Measurements from ENCODE around the gene TENM4.

Gene TENM4

DNA sequence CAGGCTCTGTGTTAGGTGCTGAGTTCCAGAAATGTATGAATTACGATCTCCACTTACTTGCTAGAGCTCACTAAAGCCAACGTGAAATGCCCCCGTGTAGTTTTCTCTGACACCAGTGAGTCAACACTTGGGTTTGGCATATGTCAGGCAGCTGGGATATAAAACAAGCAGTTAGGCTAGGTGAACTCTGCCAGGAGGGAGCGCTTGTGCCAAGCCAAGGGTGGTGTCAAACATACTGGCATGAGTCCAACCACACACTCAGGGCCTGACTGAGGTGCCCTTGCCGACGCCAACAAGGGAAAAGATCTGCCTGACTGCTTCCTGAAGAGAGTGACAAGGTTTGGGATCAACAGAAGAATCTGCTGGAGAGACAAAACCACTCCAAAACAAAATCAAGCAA is 698.4 kb downstream of the TENM4 start:
- DNase-seq (ENCODE audit: low spot score), result no peak

- DNase-seq (ENCODE audit: low spot score), result no peak
These were observed 699.1 kb downstream of the TENM4 start for GRCh38 chr11:78741741-78742140.

- DNase-seq (ENCODE audit: low spot score), result no peak
These were observed 700.4 kb downstream of the TENM4 start for GRCh38 chr11:78740199-78741071.

DNA sequence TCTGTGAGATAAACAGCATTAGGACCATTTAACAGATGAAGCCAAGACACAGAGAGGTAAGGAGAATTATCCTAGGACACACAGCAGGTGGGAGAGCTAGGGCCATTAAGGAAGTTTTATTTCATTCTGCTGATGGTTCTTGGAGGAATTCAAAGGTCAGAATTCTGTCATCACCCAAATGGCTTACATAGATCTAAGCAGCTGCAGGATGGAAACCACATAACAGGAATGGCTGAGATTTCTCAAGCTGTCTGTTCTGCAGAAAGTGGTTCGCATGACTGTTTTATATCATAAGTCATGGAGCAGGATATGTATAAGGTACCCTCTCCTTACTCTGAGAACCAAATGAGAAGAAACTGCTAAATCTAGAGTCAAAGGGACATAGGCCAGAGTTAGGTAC is 702.9 kb downstream of the TENM4 start:
- DNase-seq (ENCODE audit: low spot score), result no peak

DNA sequence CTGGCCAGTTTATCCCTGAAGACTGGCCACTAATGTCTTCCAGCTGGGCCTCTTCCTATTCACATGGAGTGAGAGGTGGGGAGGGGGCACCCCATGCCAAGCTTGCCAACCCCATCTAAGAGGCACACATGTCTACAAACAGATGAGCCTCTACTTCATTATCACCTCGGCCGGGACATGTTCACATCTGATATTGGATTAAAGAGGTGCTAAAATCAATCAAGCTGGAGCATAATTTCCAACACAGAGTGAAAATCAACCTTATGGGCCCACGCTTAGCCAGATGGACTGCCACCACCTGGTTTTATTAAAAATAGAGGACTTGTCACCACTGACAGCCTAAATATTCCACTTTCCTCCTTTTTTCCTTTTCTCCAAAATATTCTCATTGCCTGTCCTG is 703.5 kb downstream of the TENM4 start:
- no peak for DNase-seq (ENCODE audit: low spot score)

DNA sequence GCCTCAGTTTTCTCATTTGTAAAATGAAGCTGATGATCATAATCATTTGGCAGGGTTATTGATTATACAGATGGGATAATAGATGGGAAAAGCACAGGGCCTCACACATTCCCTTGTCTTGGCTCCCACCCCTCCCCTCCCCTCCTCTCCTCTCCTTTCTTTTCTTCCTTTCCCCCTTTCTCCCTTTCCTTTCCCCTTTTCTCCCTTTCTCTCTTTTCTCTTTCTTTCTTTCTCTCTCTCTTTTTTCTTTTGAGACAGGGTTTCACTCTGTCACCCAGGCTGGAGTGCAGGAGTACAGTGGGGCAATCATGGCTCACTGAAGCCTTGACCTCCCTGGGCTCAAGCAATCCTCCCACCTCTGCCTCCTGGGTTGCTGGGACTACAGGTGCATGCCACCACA is 705.1 kb downstream of the TENM4 start:
- no peak for DNase-seq (ENCODE audit: low spot score)

GRCh38 chr11:78733031-78733430 is 707.8 kb downstream of the TENM4 start:
- no peak for DNase-seq (ENCODE audit: low spot score)

DNA sequence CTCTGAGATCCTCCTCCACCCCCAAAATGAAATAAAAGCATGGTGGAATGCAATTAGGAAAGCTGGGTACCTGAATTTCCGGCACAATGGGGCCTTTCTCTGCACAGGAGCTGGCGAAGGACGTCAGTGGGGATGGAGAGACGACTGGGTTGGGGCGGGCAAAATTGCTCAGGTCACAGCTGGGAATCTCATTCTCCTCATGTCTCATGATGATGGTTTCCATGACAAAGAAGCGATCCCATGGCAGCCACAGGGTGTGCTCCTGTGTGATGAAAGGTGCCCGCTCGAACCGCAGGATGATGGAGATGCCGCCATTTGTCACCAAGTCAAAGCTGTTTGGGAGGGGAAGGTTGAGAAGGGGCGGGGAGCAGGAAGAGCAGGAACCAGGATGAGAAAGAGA is 708.6 kb downstream of the TENM4 start:
- DNase-seq (ENCODE audit: low spot score), result no peak

DNA sequence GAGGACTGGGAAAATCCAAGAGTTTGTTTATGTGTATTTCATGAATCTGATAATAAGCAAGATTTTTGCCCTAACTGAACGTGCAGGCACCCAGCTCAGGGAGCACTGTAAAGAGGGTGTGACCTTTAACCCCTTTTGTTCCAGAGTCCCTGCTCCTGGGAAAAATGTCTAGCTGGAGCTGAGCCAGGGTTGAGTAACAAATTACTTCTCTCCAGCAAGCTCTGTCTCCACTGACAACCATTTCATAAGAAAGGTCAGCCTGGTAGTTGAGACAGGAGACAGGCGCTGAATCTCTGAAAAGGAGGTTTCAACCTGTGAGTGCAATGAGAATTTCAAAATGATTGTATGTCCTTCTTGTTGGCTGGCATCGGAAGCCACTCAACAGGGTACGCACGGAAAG is 709.8 kb downstream of the TENM4 start:
- no peak for DNase-seq (ENCODE audit: low spot score)

- no peak for DNase-seq (ENCODE audit: low spot score)
These were observed 710.5 kb downstream of the TENM4 start for GRCh38 chr11:78730267-78730824.

DNA sequence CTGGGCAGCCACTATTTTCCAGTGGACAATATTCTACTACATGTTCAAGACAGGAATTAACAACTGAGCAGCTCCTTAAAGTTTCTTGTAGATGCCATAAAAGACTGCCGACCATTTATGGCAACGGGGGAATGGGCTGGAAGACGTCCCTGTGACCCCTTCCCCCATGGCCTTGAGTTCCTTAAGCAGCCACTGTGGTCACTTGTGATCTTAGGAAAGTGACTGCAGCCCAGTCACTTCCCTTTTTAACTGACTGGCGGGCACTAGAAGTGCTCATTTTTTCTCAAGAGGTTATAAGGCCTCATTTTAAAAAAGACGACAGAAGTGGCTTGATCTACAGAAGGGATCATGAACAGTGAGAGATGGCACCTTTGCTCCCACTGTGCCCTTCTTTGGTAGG is 713.0 kb downstream of the TENM4 start:
- DNase-seq (ENCODE audit: low spot score), result no peak

DNA sequence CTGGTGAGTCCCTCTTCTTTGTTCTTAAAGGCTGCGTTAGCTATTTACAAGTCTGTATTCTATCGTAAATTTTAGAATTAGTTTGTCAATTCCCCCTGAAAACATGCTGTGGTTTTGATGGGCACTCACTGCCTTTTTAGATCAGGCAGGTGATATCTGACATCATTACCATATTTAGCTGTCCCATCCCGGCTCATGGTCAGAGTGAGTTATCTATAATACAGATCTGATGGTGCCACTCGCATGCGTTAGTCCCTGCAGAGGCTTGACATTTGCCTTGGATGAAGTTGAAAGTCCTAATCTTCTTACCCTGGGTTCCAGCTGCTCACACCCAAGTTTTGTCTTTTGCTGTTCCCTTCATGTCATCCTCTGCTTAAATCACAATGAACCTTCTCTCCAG is 715.6 kb downstream of the TENM4 start:
- DNase-seq (ENCODE audit: low spot score), result no peak

DNA sequence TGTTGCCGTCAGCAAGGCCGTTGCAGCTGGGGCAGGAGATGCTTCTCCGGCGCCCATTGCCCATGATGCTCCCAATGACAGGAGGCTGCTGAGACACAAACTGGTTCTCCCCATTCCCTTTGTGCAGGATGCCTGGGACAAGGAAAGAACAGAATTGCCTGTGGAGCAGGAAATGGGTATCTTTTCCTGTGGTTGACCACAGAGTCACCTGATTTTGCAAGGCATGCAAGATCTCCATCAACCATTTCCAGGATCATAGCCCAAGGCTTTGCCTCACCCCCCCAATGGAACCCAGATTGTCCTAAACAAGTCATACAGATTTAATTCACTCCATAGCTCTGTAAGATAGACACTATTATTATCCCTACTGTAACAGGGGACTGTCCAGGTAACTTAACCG is 718.0 kb downstream of the TENM4 start:
- no peak for DNase-seq (ENCODE audit: low spot score)

GRCh38 chr11:78720281-78720989 is 720.4 kb downstream of the TENM4 start:
- DNase-seq (ENCODE audit: low spot score), result no peak

DNA sequence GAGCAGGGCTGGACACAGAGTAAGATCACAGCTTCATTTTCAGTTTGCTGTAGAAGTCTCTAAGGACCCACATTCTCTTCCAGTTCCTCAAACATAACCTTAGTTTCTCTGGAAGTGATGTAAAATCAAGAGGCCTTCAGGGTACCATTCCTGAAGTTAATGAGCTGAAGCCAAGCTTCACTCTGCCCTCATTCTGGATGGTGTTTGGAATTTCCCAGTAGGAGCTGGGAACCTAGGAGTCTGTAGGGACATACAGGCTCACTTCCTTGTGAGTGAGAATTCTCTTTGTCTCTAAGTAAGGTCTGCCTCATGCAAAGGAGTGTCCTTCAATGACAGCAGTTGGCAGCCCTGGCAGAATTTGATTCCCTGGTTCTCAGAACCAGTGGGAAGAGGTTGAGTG is 723.8 kb downstream of the TENM4 start:
- DNase-seq (ENCODE audit: low spot score), result no peak

DNA sequence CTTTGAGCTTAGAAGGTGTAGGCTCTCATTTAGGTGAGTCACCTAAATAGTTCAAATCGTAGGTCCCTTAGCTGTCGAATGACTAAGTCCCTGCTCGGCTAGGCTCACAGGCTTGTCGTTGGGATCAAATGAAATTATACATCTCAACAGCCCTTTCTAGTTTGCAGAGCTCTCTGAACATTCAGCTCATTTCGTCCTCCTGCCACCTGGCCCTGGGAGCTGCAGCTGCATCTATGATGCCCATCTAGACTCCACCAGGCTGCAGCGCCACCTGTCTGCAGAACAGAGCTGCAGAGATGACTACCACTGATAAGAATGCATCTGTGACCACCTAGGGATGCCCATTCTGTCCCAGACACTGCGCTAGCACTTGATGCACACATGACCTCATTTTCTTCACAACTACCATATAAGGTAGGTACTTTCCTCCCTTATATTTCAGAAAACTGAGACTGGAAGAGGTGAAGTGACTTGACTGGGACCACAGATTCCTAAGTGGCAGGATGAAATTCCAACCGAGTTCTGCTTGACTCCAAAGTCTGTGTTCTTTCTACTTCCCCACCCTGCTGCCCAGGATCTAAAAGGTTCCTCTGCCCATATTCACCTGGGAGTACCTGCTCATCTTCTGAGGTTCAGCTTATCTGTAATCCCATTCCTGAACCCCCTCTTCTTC is 725.1 kb downstream of the TENM4 start:
- DNase-seq (ENCODE audit: low spot score), result peak; percentile 44

- no peak for DNase-seq (ENCODE audit: low spot score)
These were observed 726.3 kb downstream of the TENM4 start for GRCh38 chr11:78714539-78714938.

GRCh38 chr11:78711735-78712134 is 729.1 kb downstream of the TENM4 start:
- no peak for DNase-seq (ENCODE audit: low spot score)

GRCh38 chr11:78710417-78710816 is 730.4 kb downstream of the TENM4 start:
- DNase-seq (ENCODE audit: low spot score), result no peak

GRCh38 chr11:78708388-78708787 is 732.4 kb downstream of the TENM4 start:
- DNase-seq (ENCODE audit: low spot score), result no peak

- DNase-seq (ENCODE audit: low spot score), result no peak
These were observed 734.3 kb downstream of the TENM4 start for GRCh38 chr11:78706551-78706950.

DNA sequence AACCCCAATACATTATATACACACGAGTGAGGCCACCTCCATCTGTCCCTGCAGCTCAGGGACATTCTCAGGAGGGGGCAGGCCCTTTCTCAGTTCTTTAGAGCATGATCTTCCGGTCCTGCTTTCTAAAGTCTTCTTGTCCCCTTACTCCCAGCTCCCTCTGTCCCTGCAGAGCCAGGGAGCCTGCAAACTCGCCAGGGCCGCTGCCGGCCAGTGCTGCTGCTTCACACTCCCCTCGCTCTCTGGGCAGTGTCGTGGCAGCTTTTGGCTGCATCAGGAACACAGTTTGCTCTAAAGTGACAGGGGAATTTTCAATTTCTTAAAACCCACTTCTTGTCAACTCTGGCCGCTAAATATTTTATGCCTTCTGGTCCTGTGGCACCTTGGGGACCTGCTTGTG is 736.0 kb downstream of the TENM4 start:
- no peak for DNase-seq (ENCODE audit: low spot score)
